WTC11 (cell line): Measurements from ENCODE around the gene LSM4. TPM values are rescaled to one million over a fixed set of nuclear protein-coding genes. Genes with fewer than 3 reads are reported as not detected.
A peak's percentile ranks its signal among the peaks of the same experiment; 100 is the strongest.

Experiments used
- ATAC-seq: fragments of 200-7000 bp; cut with Tn5 transposase; 2 replicates; pipeline ENCODE4 v1.10.0; 2021; ENCODE audit warnings: mild to moderate bottlenecking, moderate library complexity
- CTCF ChIA-PET: fragments of 300-600 bp; sonication (Branson Sonifier 250); formaldehyde crosslinking; loops from one replicate; lab custom pipeline; 2021; ENCODE audit warnings: antibody characterized with exemption; lab: Charles Lee
- POLR2A ChIA-PET: fragments of 350-600 bp; sonication (Branson Sonifier 250); formaldehyde crosslinking; loops from one replicate; lab custom pipeline; 2021; ENCODE audit warnings: antibody characterized with exemption; lab: Charles Lee
- DNase-seq: peaks from one replicate; pipeline ENCODE4 v3.0.0; 2021; ENCODE audit warnings: low spot score
- H3K27ac Mint-ChIP-seq: 2 replicates; pipeline ENCODE4 v1.8.0; 2021; ENCODE audit warnings: mixed read lengths
- H3K27me3 Mint-ChIP-seq: 2 replicates; pipeline ENCODE4 v1.8.0; 2021; ENCODE audit warnings: low read depth, mild to moderate bottlenecking, moderate library complexity, mixed read lengths
- H3K36me3 Mint-ChIP-seq: 2 replicates; pipeline ENCODE4 v1.8.0; 2021; ENCODE audit warnings: mixed read lengths
- H3K4me1 Mint-ChIP-seq: 2 replicates; pipeline ENCODE4 v1.8.0; 2022; ENCODE audit warnings: mixed read lengths
- H3K4me3 Mint-ChIP-seq: 2 replicates; pipeline ENCODE4 v1.8.0; 2021; ENCODE audit warnings: mild to moderate bottlenecking, moderate library complexity, mixed read lengths
- H3K9me3 Mint-ChIP-seq: 2 replicates; pipeline ENCODE4 v1.8.0; 2021; ENCODE audit warnings: mixed read lengths
- CREM ChIP-seq: sonication (generic); formaldehyde crosslinking; IDR thresholded peaks from 2 replicates; pipeline ENCODE4 v1.8.1; 2022; ENCODE audit warnings: mild to moderate bottlenecking, missing genetic modification reagents, moderate library complexity
- ETV6 ChIP-seq: sonication (generic); formaldehyde crosslinking; IDR thresholded peaks from 2 replicates; pipeline ENCODE4 v1.8.1; 2022; ENCODE audit warnings: mild to moderate bottlenecking, missing genetic modification reagents
- FOXJ3 ChIP-seq: sonication (generic); formaldehyde crosslinking; IDR thresholded peaks from 2 replicates; pipeline ENCODE4 v1.9.0; 2021; ENCODE audit warnings: missing genetic modification reagents, mild to moderate bottlenecking, borderline replicate concordance
- FOXK1 ChIP-seq: sonication (generic); formaldehyde crosslinking; IDR thresholded peaks from 2 replicates; pipeline ENCODE4 v1.8.0; 2022; ENCODE audit warnings: mild to moderate bottlenecking, moderate library complexity, missing genetic modification reagents
- GABPB1 ChIP-seq: sonication (generic); formaldehyde crosslinking; IDR thresholded peaks from 2 replicates; pipeline ENCODE4 v1.8.1; 2023; ENCODE audit warnings: mild to moderate bottlenecking, missing genetic modification reagents
- GTF2I ChIP-seq: fragments of 250-450 bp; sonication (Bioruptor Pico); conservative IDR thresholded peaks from 2 replicates; pipeline ENCODE4 v1.4.0; 2021; ENCODE audit warnings: mild to moderate bottlenecking
- HMGA2 ChIP-seq: fragments of 250-450 bp; sonication (Bioruptor Pico); IDR thresholded peaks from 2 replicates; pipeline ENCODE4 v1.4.0; 2021; ENCODE audit warnings: mild to moderate bottlenecking, moderate library complexity
- RORB ChIP-seq: fragments of 250-450 bp; sonication (Bioruptor Pico); IDR thresholded peaks from 2 replicates; pipeline ENCODE4 v1.9.0; 2021; ENCODE audit warnings: mild to moderate bottlenecking
- SP1 ChIP-seq: sonication (generic); formaldehyde crosslinking; conservative IDR thresholded peaks from 2 replicates; pipeline ENCODE4 v1.8.1; 2022; ENCODE audit warnings: missing genetic modification reagents
- TEAD1 ChIP-seq: sonication (generic); formaldehyde crosslinking; IDR thresholded peaks from 2 replicates; pipeline ENCODE4 v1.8.0; 2022; ENCODE audit warnings: mild to moderate bottlenecking, missing genetic modification reagents
- ZNF232 ChIP-seq: sonication (generic); formaldehyde crosslinking; IDR thresholded peaks from 2 replicates; pipeline ENCODE4 v1.8.0; 2022; ENCODE audit warnings: mild to moderate bottlenecking, missing genetic modification reagents
- ZNF396 ChIP-seq: fragments of 250-450 bp; sonication (Bioruptor Pico); IDR thresholded peaks from 2 replicates; pipeline ENCODE4 v1.8.0; 2021; ENCODE audit warnings: mild to moderate bottlenecking, moderate library complexity, borderline replicate concordance
- ZNF416 ChIP-seq: fragments of 250-450 bp; sonication (Bioruptor Pico); IDR thresholded peaks from 2 replicates; pipeline ENCODE4 v1.9.0; 2021; ENCODE audit warnings: mild to moderate bottlenecking, inconsistent platforms
- total RNA-seq: library from RNA; stranded (reverse); gene quantifications from 3 replicates; pipeline ENCODE4 v1.2.3, GENCODE V29; 2021
- TF ChIP-seq, protein P1 (sequence below): sonication (generic); formaldehyde crosslinking; IDR thresholded peaks from 2 replicates; pipeline ENCODE4 v1.8.1; 2023; ENCODE audit warnings: mild to moderate bottlenecking, missing genetic modification reagents, borderline replicate concordance
- TF ChIP-seq, protein P2 (sequence below): sonication (generic); formaldehyde crosslinking; IDR thresholded peaks from 2 replicates; pipeline ENCODE4 v1.8.1; 2022; ENCODE audit warnings: low read depth, mild to moderate bottlenecking, moderate library complexity, missing genetic modification reagents, borderline replicate concordance
- TF ChIP-seq, protein P3 (sequence below): sonication (generic); formaldehyde crosslinking; IDR thresholded peaks from 2 replicates; pipeline ENCODE4 v1.8.1; 2023; ENCODE audit warnings: mild to moderate bottlenecking, missing genetic modification reagents, moderate library complexity
- TF ChIP-seq, protein P4 (sequence below): fragments of 250-450 bp; sonication (Bioruptor Pico); IDR thresholded peaks from 2 replicates; pipeline ENCODE4 v1.9.0; 2021; ENCODE audit warnings: mild to moderate bottlenecking
- TF ChIP-seq, protein P5 (sequence below): sonication (generic); formaldehyde crosslinking; IDR thresholded peaks from 2 replicates; pipeline ENCODE4 v1.8.1; 2023; ENCODE audit warnings: mild to moderate bottlenecking, missing genetic modification reagents, moderate library complexity

The LSM4 gene
- total RNA-seq, 1 experiment from 2014 or later = 373 TPM

DNA sequence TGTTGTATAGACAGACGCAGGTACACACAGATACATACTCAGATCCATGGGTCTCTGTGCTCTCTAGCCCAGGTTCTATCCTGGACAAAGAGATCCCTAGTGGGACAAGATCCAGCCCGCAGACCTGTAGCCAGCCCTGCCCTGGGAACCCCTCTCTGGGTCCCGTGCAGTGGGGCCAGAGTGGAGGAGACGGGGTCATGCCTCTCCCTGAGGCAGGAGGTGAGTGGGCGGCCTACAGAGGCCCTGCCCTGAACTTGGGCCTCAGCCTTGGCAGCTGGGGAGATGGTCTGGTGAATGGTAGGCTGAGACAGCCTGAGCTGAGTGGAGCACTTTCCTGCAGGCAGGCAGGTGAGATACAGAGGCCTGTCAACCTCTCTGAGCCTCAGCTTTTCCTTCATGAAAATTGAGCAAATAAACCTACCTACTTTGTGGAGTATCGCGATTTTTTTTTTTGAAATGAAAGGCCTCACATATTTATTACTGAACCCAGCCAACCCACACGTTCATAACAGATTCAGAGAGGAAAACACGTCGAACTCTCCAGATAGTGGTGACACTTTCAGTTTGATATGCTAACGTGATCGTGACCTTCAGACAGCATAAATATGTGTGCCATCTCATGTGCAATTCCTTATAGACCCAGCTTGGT, 38.0 kb downstream of the LSM4 start (continued):
- no peak for TF ChIP-seq ETV6
- TF ChIP-seq TEAD1 = no peak
- no peak for TF ChIP-seq ZNF416 (CRISPR knock-in tag)
- TF ChIP-seq, protein P1, sequence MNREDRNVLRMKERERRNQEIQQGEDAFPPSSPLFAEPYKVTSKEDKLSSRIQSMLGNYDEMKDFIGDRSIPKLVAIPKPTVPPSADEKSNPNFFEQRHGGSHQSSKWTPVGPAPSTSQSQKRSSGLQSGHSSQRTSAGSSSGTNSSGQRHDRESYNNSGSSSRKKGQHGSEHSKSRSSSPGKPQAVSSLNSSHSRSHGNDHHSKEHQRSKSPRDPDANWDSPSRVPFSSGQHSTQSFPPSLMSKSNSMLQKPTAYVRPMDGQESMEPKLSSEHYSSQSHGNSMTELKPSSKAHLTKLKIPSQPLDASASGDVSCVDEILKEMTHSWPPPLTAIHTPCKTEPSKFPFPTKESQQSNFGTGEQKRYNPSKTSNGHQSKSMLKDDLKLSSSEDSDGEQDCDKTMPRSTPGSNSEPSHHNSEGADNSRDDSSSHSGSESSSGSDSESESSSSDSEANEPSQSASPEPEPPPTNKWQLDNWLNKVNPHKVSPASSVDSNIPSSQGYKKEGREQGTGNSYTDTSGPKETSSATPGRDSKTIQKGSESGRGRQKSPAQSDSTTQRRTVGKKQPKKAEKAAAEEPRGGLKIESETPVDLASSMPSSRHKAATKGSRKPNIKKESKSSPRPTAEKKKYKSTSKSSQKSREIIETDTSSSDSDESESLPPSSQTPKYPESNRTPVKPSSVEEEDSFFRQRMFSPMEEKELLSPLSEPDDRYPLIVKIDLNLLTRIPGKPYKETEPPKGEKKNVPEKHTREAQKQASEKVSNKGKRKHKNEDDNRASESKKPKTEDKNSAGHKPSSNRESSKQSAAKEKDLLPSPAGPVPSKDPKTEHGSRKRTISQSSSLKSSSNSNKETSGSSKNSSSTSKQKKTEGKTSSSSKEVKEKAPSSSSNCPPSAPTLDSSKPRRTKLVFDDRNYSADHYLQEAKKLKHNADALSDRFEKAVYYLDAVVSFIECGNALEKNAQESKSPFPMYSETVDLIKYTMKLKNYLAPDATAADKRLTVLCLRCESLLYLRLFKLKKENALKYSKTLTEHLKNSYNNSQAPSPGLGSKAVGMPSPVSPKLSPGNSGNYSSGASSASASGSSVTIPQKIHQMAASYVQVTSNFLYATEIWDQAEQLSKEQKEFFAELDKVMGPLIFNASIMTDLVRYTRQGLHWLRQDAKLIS = no peak
- TF ChIP-seq, protein P2, sequence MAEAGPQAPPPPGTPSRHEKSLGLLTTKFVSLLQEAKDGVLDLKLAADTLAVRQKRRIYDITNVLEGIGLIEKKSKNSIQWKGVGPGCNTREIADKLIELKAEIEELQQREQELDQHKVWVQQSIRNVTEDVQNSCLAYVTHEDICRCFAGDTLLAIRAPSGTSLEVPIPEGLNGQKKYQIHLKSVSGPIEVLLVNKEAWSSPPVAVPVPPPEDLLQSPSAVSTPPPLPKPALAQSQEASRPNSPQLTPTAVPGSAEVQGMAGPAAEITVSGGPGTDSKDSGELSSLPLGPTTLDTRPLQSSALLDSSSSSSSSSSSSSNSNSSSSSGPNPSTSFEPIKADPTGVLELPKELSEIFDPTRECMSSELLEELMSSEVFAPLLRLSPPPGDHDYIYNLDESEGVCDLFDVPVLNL = no peak
- TF ChIP-seq FOXJ3 = no peak
- TF ChIP-seq, protein P3, sequence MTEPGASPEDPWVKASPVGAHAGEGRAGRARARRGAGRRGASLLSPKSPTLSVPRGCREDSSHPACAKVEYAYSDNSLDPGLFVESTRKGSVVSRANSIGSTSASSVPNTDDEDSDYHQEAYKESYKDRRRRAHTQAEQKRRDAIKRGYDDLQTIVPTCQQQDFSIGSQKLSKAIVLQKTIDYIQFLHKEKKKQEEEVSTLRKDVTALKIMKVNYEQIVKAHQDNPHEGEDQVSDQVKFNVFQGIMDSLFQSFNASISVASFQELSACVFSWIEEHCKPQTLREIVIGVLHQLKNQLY (CRISPR knock-in tag) = no peak
- no peak for TF ChIP-seq ZNF396 (CRISPR knock-in tag)
- TF ChIP-seq ZNF232 (CRISPR knock-in tag) = no peak
- TF ChIP-seq FOXK1 (CRISPR knock-in tag) = no peak
- TF ChIP-seq RORB = no peak
- TF ChIP-seq GABPB1 (CRISPR knock-in tag) = no peak
- TF ChIP-seq, protein P4, sequence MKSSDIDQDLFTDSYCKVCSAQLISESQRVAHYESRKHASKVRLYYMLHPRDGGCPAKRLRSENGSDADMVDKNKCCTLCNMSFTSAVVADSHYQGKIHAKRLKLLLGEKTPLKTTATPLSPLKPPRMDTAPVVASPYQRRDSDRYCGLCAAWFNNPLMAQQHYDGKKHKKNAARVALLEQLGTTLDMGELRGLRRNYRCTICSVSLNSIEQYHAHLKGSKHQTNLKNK = no peak

DNA sequence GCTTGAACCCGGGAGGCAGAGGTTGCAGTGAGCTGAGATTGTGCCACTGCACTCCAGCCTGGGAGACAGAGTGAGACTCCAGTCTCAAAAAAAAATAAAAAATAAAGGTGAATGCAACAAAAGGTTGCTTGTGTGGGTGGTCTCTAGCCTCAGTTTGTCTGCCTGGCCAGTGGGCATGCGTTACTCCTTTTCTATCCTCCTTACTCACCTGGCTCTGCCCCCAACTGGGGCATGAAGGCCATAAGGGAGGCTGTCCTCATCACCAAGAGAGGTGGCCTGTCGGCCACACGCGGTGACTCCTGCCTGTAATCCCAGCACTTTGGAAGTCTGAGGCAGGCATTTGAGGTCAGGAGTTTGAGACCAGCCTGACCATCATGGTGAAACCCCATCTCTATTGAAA, 39.5 kb downstream of the LSM4 start:
- DNase-seq (no peak), ATAC-seq (no peak)
- Mint-ChIP-seq H3K27me3 (peaks cover 9% of the 10 kb centered on the region), H3K36me3 (peaks cover 12% of the 10 kb centered on the region), H3K4me1 (peaks cover 44% of the 10 kb centered on the region), H3K4me3 (no peak overlapping the region), H3K9me3 (no peaks in the 10 kb centered on the region), H3K27ac (no peak overlapping the region)
- ChIA-PET CTCF (no interaction called here), POLR2A (interaction anchor here (0.6 kb wide), 1 partner anchor 288 kb away, joined by 8 read pairs; the partner anchor contains the start of gene UBA52)
- TF ChIP-seq CREM (CRISPR knock-in tag) = no peak

DNA sequence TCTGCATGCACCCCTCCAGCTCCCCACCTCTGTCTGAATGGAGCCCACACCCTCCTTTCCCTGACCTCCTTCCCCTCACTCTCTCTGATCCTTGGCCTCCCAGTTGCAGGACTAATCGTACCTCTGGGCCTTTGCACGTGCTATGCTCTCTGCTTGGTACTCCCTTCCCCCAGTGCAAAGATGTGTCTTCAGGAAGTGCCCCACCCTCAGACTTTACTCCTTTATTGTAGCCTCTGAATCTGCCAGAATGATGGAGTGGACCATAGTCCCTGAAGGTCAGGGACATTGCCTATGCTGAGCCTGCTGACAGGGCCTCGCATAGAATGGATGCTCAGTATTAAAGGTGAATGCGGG, 40.1 kb downstream of the LSM4 start:
- H3K4me1 Mint-ChIP-seq = peaks cover 39% of the 10 kb centered on the region
- ChIA-PET POLR2A (interaction anchor here (0.6 to 5.1 kb wide), 3 partner anchors 10 to 45 kb away, joined by 4 to 200 read pairs (median 51); no protein-coding TSS in a partner anchor), CTCF (interaction anchor here (2.7 to 6.8 kb wide), 5 partner anchors 10 to 107 kb away, joined by 32 to 240 read pairs (median 63); partner anchors contain the start of gene LSM4)
- TF ChIP-seq, protein P5, sequence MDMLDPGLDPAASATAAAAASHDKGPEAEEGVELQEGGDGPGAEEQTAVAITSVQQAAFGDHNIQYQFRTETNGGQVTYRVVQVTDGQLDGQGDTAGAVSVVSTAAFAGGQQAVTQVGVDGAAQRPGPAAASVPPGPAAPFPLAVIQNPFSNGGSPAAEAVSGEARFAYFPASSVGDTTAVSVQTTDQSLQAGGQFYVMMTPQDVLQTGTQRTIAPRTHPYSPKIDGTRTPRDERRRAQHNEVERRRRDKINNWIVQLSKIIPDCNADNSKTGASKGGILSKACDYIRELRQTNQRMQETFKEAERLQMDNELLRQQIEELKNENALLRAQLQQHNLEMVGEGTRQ (CRISPR knock-in tag) = no peak
- TF ChIP-seq GTF2I = peak; percentile 90
- TF ChIP-seq HMGA2 (CRISPR knock-in tag) = no peak
- TF ChIP-seq SP1 (CRISPR knock-in tag) = no peak
- DNase-seq = no peak
- H3K27me3 Mint-ChIP-seq = peaks cover 9% of the 10 kb centered on the region
- H3K36me3 Mint-ChIP-seq = peaks cover 12% of the 10 kb centered on the region
- no peaks in the 10 kb centered on the region for H3K9me3 Mint-ChIP-seq
- peak overlapping the region; percentile 98 for H3K27ac Mint-ChIP-seq
- ATAC-seq = no peak
- peak overlapping the region; percentile 73 for H3K4me3 Mint-ChIP-seq
